HEK293 (cell line): ENCODE results near the gene PTK7.

ENCODE experiments used
- PBX3 ChIP-seq: sonication (generic); formaldehyde crosslinking; IDR thresholded peaks from 2 replicates; pipeline ENCODE4 v1.8.1; 2022; ENCODE audit warnings: mild to moderate bottlenecking, moderate library complexity, missing genetic modification reagents
- PRDM4 ChIP-seq: fragments of 450-650 bp; formaldehyde crosslinking; IDR thresholded peaks from 2 replicates; pipeline ENCODE4 v1.5.1; 2017; ENCODE audit warnings: missing biosample characterization, missing genetic modification characterization
- SP2 ChIP-seq: fragments of 450-650 bp; formaldehyde crosslinking; IDR thresholded peaks from 2 replicates; pipeline ENCODE4 v1.5.1; 2016; ENCODE audit warnings: missing biosample characterization, missing genetic modification characterization
- SP7 ChIP-seq: fragments of 450-650 bp; formaldehyde crosslinking; IDR thresholded peaks from 2 replicates; pipeline ENCODE4 v1.5.1; 2016; ENCODE audit warnings: missing biosample characterization, missing genetic modification characterization
- ZBTB17 ChIP-seq: fragments of 450-650 bp; formaldehyde crosslinking; IDR thresholded peaks from 2 replicates; pipeline ENCODE4 v1.5.1; 2016; ENCODE audit warnings: missing biosample characterization, missing genetic modification characterization
- ZBTB21 ChIP-seq: fragments of 450-650 bp; formaldehyde crosslinking; IDR thresholded peaks from 2 replicates; pipeline ENCODE4 v1.5.1; 2017; ENCODE audit warnings: missing biosample characterization, missing genetic modification characterization
- ZFHX2 ChIP-seq: fragments of 450-650 bp; formaldehyde crosslinking; conservative IDR thresholded peaks from 2 replicates; pipeline ENCODE4 v1.5.1; 2016; ENCODE audit warnings: missing biosample characterization, missing genetic modification characterization
- ZNF221 ChIP-seq: fragments of 450-650 bp; formaldehyde crosslinking; IDR thresholded peaks from 2 replicates; pipeline ENCODE4 v1.5.1; 2017; ENCODE audit warnings: missing biosample characterization, missing genetic modification characterization, borderline replicate concordance
- ZNF324 ChIP-seq: fragments of 450-650 bp; formaldehyde crosslinking; IDR thresholded peaks from 2 replicates; pipeline ENCODE4 v1.5.1; 2016; ENCODE audit warnings: missing biosample characterization, missing genetic modification characterization
- ZNF335 ChIP-seq: fragments of 450-650 bp; formaldehyde crosslinking; conservative IDR thresholded peaks from 2 replicates; pipeline ENCODE4 v1.5.1; 2016; ENCODE audit warnings: missing biosample characterization, missing genetic modification characterization
- ZNF366 ChIP-seq: fragments of 450-650 bp; formaldehyde crosslinking; conservative IDR thresholded peaks from 2 replicates; pipeline ENCODE4 v1.5.1; 2016; ENCODE audit warnings: missing biosample characterization, missing genetic modification characterization
- ZNF433 ChIP-seq: fragments of 450-650 bp; formaldehyde crosslinking; IDR thresholded peaks from 2 replicates; pipeline ENCODE4 v1.5.1; 2016; ENCODE audit warnings: missing biosample characterization, missing genetic modification characterization, low read depth
- ZNF555 ChIP-seq: fragments of 450-650 bp; formaldehyde crosslinking; conservative IDR thresholded peaks from 2 replicates; pipeline ENCODE4 v1.5.1; 2017; ENCODE audit warnings: missing biosample characterization, mild to moderate bottlenecking, missing genetic modification characterization, inconsistent platforms
- ZNF629 ChIP-seq: fragments of 450-650 bp; formaldehyde crosslinking; IDR thresholded peaks from 2 replicates; pipeline ENCODE4 v1.5.1; 2017; ENCODE audit warnings: missing biosample characterization, missing genetic modification characterization
- ZNF660 ChIP-seq: fragments of 450-650 bp; IDR thresholded peaks from 2 replicates; pipeline ENCODE4 v1.5.1; 2018; ENCODE audit warnings: missing biosample characterization, mild to moderate bottlenecking, missing genetic modification characterization
- ZNF76 ChIP-seq: fragments of 450-650 bp; formaldehyde crosslinking; IDR thresholded peaks from 2 replicates; pipeline ENCODE4; 2016; ENCODE audit warnings: low read depth, missing biosample characterization, missing genetic modification characterization, borderline replicate concordance
- TF ChIP-seq, protein P1 (sequence below): fragments of 450-650 bp; formaldehyde crosslinking; conservative IDR thresholded peaks from 2 replicates; pipeline ENCODE4 v1.5.1; 2016; ENCODE audit warnings: low read depth, missing biosample characterization, missing genetic modification characterization
- TF ChIP-seq, protein P2 (sequence below): fragments of 450-650 bp; formaldehyde crosslinking; IDR thresholded peaks from 2 replicates; pipeline ENCODE4 v1.5.1; 2016; ENCODE audit warnings: missing biosample characterization, missing genetic modification characterization
- TF ChIP-seq, protein P3 (sequence below): fragments of 450-650 bp; formaldehyde crosslinking; IDR thresholded peaks from 2 replicates; pipeline ENCODE4 v1.5.1; 2016; ENCODE audit warnings: missing biosample characterization, missing genetic modification characterization
- TF ChIP-seq, protein P4 (sequence below): fragments of 450-650 bp; formaldehyde crosslinking; conservative IDR thresholded peaks from 2 replicates; pipeline ENCODE4 v1.5.1; 2016; ENCODE audit warnings: low read depth, missing biosample characterization, missing genetic modification characterization

The PTK7 gene

GRCh38 chr6:43059168-43060033 is 16.7 kb upstream of the PTK7 start, which contains the start of the genes KLC4 and MRPL2 (continued):
- TF ChIP-seq ZNF629 (tag by site-specific recombination) (peak; percentile 87), ZNF76 (tag by site-specific recombination) (peak; percentile 54; the same call in 1 of the 2 replicates), PRDM4 (tag by site-specific recombination) (no peak), ZNF660 (tag by site-specific recombination) (peak; percentile 73; the same call in 1 of the 2 replicates), ZNF335 (tag by site-specific recombination) (peak; percentile 58), ZNF221 (peak; percentile 75; the same call in 1 of the 2 replicates), PBX3 (CRISPR knock-in tag) (peak; percentile 92), ZFHX2 (tag by site-specific recombination) (0 out of 2 replicates have a peak, but pooled peaks have one; percentile 9), SP2 (tag by site-specific recombination) (peak; percentile 92), ZNF324 (tag by site-specific recombination) (peak; percentile 49; the same call in 1 of the 2 replicates), ZBTB21 (tag by site-specific recombination) (peak; percentile 81), ZNF433 (tag by site-specific recombination) (no peak), ZBTB17 (tag by site-specific recombination) (peak; percentile 99), ZNF366 (peak; percentile 37; the same call in 1 of the 2 replicates), SP7 (peak; percentile 8), ZNF555 (tag by site-specific recombination) (no peak)
- TF ChIP-seq, protein P1, sequence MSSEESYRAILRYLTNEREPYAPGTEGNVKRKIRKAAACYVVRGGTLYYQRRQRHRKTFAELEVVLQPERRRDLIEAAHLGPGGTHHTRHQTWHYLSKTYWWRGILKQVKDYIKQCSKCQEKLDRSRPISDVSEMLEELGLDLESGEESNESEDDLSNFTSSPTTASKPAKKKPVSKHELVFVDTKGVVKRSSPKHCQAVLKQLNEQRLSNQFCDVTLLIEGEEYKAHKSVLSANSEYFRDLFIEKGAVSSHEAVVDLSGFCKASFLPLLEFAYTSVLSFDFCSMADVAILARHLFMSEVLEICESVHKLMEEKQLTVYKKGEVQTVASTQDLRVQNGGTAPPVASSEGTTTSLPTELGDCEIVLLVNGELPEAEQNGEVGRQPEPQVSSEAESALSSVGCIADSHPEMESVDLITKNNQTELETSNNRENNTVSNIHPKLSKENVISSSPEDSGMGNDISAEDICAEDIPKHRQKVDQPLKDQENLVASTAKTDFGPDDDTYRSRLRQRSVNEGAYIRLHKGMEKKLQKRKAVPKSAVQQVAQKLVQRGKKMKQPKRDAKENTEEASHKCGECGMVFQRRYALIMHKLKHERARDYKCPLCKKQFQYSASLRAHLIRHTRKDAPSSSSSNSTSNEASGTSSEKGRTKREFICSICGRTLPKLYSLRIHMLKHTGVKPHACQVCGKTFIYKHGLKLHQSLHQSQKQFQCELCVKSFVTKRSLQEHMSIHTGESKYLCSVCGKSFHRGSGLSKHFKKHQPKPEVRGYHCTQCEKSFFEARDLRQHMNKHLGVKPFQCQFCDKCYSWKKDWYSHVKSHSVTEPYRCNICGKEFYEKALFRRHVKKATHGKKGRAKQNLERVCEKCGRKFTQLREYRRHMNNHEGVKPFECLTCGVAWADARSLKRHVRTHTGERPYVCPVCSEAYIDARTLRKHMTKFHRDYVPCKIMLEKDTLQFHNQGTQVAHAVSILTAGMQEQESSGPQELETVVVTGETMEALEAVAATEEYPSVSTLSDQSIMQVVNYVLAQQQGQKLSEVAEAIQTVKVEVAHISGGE (tag by site-specific recombination): 0 out of 2 replicates have a peak, but pooled peaks have one; percentile 16
- TF ChIP-seq, protein P2, sequence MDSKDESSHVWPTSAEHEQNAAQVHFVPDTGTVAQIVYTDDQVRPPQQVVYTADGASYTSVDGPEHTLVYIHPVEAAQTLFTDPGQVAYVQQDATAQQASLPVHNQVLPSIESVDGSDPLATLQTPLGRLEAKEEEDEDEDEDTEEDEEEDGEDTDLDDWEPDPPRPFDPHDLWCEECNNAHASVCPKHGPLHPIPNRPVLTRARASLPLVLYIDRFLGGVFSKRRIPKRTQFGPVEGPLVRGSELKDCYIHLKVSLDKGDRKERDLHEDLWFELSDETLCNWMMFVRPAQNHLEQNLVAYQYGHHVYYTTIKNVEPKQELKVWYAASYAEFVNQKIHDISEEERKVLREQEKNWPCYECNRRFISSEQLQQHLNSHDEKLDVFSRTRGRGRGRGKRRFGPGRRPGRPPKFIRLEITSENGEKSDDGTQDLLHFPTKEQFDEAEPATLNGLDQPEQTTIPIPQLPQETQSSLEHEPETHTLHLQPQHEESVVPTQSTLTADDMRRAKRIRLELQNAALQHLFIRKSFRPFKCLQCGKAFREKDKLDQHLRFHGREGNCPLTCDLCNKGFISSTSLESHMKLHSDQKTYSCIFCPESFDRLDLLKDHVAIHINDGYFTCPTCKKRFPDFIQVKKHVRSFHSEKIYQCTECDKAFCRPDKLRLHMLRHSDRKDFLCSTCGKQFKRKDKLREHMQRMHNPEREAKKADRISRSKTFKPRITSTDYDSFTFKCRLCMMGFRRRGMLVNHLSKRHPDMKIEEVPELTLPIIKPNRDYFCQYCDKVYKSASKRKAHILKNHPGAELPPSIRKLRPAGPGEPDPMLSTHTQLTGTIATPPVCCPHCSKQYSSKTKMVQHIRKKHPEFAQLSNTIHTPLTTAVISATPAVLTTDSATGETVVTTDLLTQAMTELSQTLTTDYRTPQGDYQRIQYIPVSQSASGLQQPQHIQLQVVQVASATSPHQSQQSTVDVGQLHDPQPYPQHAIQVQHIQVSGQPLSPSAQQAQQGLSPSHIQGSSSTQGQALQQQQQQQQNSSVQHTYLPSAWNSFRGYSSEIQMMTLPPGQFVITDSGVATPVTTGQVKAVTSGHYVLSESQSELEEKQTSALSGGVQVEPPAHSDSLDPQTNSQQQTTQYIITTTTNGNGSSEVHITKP (tag by site-specific recombination): peak; percentile 41
- TF ChIP-seq, protein P3, sequence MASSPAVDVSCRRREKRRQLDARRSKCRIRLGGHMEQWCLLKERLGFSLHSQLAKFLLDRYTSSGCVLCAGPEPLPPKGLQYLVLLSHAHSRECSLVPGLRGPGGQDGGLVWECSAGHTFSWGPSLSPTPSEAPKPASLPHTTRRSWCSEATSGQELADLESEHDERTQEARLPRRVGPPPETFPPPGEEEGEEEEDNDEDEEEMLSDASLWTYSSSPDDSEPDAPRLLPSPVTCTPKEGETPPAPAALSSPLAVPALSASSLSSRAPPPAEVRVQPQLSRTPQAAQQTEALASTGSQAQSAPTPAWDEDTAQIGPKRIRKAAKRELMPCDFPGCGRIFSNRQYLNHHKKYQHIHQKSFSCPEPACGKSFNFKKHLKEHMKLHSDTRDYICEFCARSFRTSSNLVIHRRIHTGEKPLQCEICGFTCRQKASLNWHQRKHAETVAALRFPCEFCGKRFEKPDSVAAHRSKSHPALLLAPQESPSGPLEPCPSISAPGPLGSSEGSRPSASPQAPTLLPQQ (tag by site-specific recombination): peak; percentile 85
- TF ChIP-seq, protein P4, sequence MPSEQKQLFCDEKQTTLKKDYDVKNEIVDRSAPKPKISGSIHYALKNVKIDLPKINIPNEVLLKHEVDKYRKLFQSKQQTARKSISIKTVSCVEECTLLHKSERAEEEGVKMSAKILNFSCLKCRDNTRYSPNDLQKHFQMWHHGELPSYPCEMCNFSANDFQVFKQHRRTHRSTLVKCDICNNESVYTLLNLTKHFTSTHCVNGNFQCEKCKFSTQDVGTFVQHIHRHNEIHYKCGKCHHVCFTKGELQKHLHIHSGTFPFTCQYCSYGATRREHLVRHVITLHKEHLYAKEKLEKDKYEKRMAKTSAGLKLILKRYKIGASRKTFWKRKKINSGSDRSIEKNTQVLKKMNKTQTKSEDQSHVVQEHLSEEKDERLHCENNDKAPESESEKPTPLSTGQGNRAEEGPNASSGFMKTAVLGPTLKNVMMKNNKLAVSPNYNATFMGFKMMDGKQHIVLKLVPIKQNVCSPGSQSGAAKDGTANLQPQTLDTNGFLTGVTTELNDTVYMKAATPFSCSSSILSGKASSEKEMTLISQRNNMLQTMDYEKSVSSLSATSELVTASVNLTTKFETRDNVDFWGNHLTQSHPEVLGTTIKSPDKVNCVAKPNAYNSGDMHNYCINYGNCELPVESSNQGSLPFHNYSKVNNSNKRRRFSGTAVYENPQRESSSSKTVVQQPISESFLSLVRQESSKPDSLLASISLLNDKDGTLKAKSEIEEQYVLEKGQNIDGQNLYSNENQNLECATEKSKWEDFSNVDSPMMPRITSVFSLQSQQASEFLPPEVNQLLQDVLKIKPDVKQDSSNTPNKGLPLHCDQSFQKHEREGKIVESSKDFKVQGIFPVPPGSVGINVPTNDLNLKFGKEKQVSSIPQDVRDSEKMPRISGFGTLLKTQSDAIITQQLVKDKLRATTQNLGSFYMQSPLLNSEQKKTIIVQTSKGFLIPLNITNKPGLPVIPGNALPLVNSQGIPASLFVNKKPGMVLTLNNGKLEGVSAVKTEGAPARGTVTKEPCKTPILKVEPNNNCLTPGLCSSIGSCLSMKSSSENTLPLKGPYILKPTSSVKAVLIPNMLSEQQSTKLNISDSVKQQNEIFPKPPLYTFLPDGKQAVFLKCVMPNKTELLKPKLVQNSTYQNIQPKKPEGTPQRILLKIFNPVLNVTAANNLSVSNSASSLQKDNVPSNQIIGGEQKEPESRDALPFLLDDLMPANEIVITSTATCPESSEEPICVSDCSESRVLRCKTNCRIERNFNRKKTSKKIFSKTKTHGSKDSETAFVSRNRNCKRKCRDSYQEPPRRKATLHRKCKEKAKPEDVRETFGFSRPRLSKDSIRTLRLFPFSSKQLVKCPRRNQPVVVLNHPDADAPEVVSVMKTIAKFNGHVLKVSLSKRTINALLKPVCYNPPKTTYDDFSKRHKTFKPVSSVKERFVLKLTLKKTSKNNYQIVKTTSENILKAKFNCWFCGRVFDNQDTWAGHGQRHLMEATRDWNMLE (tag by site-specific recombination): 0 out of 2 replicates have a peak, but pooled peaks have one; percentile 15
